Gastroesophageal sphincter (tissue), 3 donors: ENCODE data around the gene KRT84.

Source experiments
- CTCF ChIP-seq, 4 experiments: fragments of 200-600 bp in 2 of 4; fragments of 450-650 bp in 2 of 4; sonication (generic) in 1 of 4; IDR thresholded peaks; one replicate each; pipeline ENCODE4 v1.5.1; 2017 to 2019; ENCODE audit warnings: antibody characterized with exemption in 4 of 4, mild to moderate bottlenecking in 2 of 4, moderate library complexity in 2 of 4
- POLR2A ChIP-seq, 2 donors: fragments of 450-650 bp; IDR thresholded peaks; one replicate each; pipeline ENCODE4 v1.6.1; 2017; ENCODE audit warnings: antibody characterized with exemption in 2 of 2, mild to moderate bottlenecking in 2 of 2, moderate library complexity in 1 of 2
- POLR2AphosphoS5 ChIP-seq: sonication (generic); formaldehyde crosslinking; IDR thresholded peaks from one replicate; pipeline ENCODE4 v1.6.1; 2017; ENCODE audit warnings: antibody characterized with exemption

GRCh38 chr12:52342781-52343490 lies 42.5 kb downstream of the KRT84 start:
- TF ChIP-seq POLR2AphosphoS5: no peak
- TF ChIP-seq CTCF (IDR thresholded peaks at IDR 0.05): no peak
- no peak for TF ChIP-seq POLR2A (IDR thresholded peaks at IDR 0.05)
